SK-N-MC (cell line): ENCODE results near the gene GRIP2.

ENCODE experiments used
- DNase-seq: peaks from one replicate; pipeline ENCODE4 v3.0.0-alpha.2; 2011; ENCODE audit warnings: low read depth, low spot score
- H3K27ac ChIP-seq: fragments of 200-600 bp; sonication (generic); 2 replicates; pipeline ENCODE4 v1.5.1; 2016; ENCODE audit warnings: mixed run types
- H3K36me3 ChIP-seq: fragments of 200-600 bp; sonication (generic); 2 replicates; pipeline ENCODE4 v1.6.1; 2017; ENCODE audit warnings: antibody characterized with exemption, low read length, mixed read lengths; ENCODE audit not compliant: insufficient read depth
- H3K4me3 ChIP-seq: fragments of 200-600 bp; sonication (generic); 2 replicates; pipeline ENCODE4 v1.5.1; 2016
- H3K9ac ChIP-seq: fragments of 200-600 bp; sonication (generic); 2 replicates; pipeline ENCODE4 v1.8.0; 2017; ENCODE audit warnings: mixed run types, mixed read lengths; ENCODE audit not compliant: insufficient read length
- H3K9me3 ChIP-seq: fragments of 200-600 bp; sonication (generic); 2 replicates; pipeline ENCODE4 v1.6.1; 2017; ENCODE audit warnings: low read depth, mild to moderate bottlenecking, antibody characterized with exemption, low read length, moderate library complexity, mixed read lengths
- EZH2 ChIP-seq: fragments of 200-600 bp; sonication (generic); IDR thresholded peaks from one replicate; pipeline ENCODE4 v1.6.1; 2017; ENCODE audit warnings: antibody characterized with exemption
- FOXP2 ChIP-seq: optimal IDR thresholded peaks from 2 replicates; pipeline ENCODE3; 2011; ENCODE audit warnings: mild to moderate bottlenecking, moderate library complexity; ENCODE audit not compliant: insufficient read depth; ENCODE audit errors: extremely low read length, control extremely low read depth
- POLR2AphosphoS5 ChIP-seq: IDR thresholded peaks from 2 replicates; pipeline ENCODE4 v1.6.1; 2012; ENCODE audit warnings: mild to moderate bottlenecking, low read depth, low read length, borderline replicate concordance

GRIP2 gene

GRCh38 chr3:14554715-14555114, 14.6 kb upstream of the GRIP2 start:
- DNase-seq, result no peak

GRCh38 chr3:14553871-14554270, 13.7 kb upstream of the GRIP2 start:
- no peak for DNase-seq
- Histone ChIP-seq H3K27ac (no peak overlapping the region), H3K36me3 (no peaks in the 10 kb centered on the region), H3K9ac (no peak overlapping the region), H3K9me3 (no peaks in the 10 kb centered on the region), H3K4me3 (no peak overlapping the region)
- no peak for TF ChIP-seq FOXP2
- no peak for TF ChIP-seq EZH2
- TF ChIP-seq POLR2AphosphoS5, result no peak

More at GRCh38 chr3:14554715-14555114, 14.6 kb upstream of the GRIP2 start:
- no peaks in the 10 kb centered on the region for H3K9me3 ChIP-seq
- no peaks in the 10 kb centered on the region for H3K36me3 ChIP-seq
- no peak overlapping the region for H3K9ac ChIP-seq
- no peak overlapping the region for H3K27ac ChIP-seq
- no peak for TF ChIP-seq POLR2AphosphoS5
- no peak overlapping the region for H3K4me3 ChIP-seq

GRCh38 chr3:14552717-14553116, 12.6 kb upstream of the GRIP2 start:
- no peak overlapping the region for H3K9ac ChIP-seq
- no peak for DNase-seq
- no peaks in the 10 kb centered on the region for H3K36me3 ChIP-seq
- H3K9me3 ChIP-seq, result no peaks in the 10 kb centered on the region
- no peak overlapping the region for H3K4me3 ChIP-seq
- H3K27ac ChIP-seq, result no peak overlapping the region
- no peak for TF ChIP-seq EZH2
- no peak for TF ChIP-seq FOXP2
- no peak for TF ChIP-seq POLR2AphosphoS5

- H3K4me3 ChIP-seq, result no peak overlapping the region
- H3K27ac ChIP-seq, result no peak overlapping the region
- H3K9ac ChIP-seq, result no peak overlapping the region
- no peak for DNase-seq
- TF ChIP-seq EZH2 (no peak), POLR2AphosphoS5 (no peak), FOXP2 (no peak)
- H3K9me3 ChIP-seq, result no peaks in the 10 kb centered on the region
- no peaks in the 10 kb centered on the region for H3K36me3 ChIP-seq
Measured at GRCh38 chr3:14552041-14552648, 12.0 kb upstream of the GRIP2 start.

GRCh38 chr3:14550651-14551611, 10.8 kb upstream of the GRIP2 start:
- no peak for DNase-seq
- no peak overlapping the region for H3K27ac ChIP-seq
- TF ChIP-seq FOXP2 (no peak), POLR2AphosphoS5 (no peak), EZH2 (no peak)
- no peak overlapping the region for H3K9ac ChIP-seq
- H3K4me3 ChIP-seq, result no peak overlapping the region
- H3K36me3 ChIP-seq, result no peaks in the 10 kb centered on the region
- H3K9me3 ChIP-seq, result no peaks in the 10 kb centered on the region

- Histone ChIP-seq H3K27ac (no peak overlapping the region), H3K4me3 (no peak overlapping the region), H3K9me3 (no peaks in the 10 kb centered on the region), H3K36me3 (no peaks in the 10 kb centered on the region), H3K9ac (no peak overlapping the region)
- DNase-seq, result no peak
- TF ChIP-seq FOXP2 (no peak), EZH2 (no peak), POLR2AphosphoS5 (no peak)
Measured at GRCh38 chr3:14550181-14550580, 10.0 kb upstream of the GRIP2 start.

GRCh38 chr3:14549256-14549919, 9.2 kb upstream of the GRIP2 start:
- no peak for TF ChIP-seq FOXP2
- TF ChIP-seq POLR2AphosphoS5, result no peak
- TF ChIP-seq EZH2, result no peak
- no peak overlapping the region for H3K27ac ChIP-seq
- no peak for DNase-seq
- H3K9ac ChIP-seq, result no peak overlapping the region
- H3K36me3 ChIP-seq, result no peaks in the 10 kb centered on the region
- H3K9me3 ChIP-seq, result no peaks in the 10 kb centered on the region
- H3K4me3 ChIP-seq, result no peak overlapping the region

- Histone ChIP-seq H3K36me3 (no peaks in the 10 kb centered on the region), H3K9me3 (no peaks in the 10 kb centered on the region), H3K9ac (no peak overlapping the region), H3K27ac (no peak overlapping the region), H3K4me3 (no peak overlapping the region)
- no peak for DNase-seq
- TF ChIP-seq POLR2AphosphoS5, result no peak
- TF ChIP-seq FOXP2, result no peak
- TF ChIP-seq EZH2, result no peak
Measured at GRCh38 chr3:14548321-14548729, 8.2 kb upstream of the GRIP2 start.
